HepG2 (cell line): ENCODE results near the gene TFB1M. TPM values are rescaled to one million over a fixed set of nuclear protein-coding genes. Genes with fewer than 3 reads are reported as not detected.

Source experiments
- ATM ChIP-seq: fragments of 450-650 bp; IDR thresholded peaks from 2 replicates; pipeline ENCODE4 v1.7.1; 2017; ENCODE audit warnings: mild to moderate bottlenecking, borderline replicate concordance
- E2F5 ChIP-seq: sonication (generic); formaldehyde crosslinking; conservative IDR thresholded peaks from 2 replicates; pipeline ENCODE4 v1.4.0; 2020; ENCODE audit warnings: missing genetic modification reagents
- ETV5 ChIP-seq: IDR thresholded peaks from 2 replicates; pipeline ENCODE4 v1.6.1; 2018; ENCODE audit warnings: missing biosample characterization, missing genetic modification reagents, inconsistent platforms, borderline replicate concordance
- ETV6 ChIP-seq: sonication (generic); formaldehyde crosslinking; conservative IDR thresholded peaks from 2 replicates; pipeline ENCODE4 v1.4.0; 2020; ENCODE audit warnings: missing genetic modification reagents
- HDAC2 ChIP-seq: sonication (generic); formaldehyde crosslinking; IDR thresholded peaks from 2 replicates; pipeline ENCODE4 v1.4.0; 2020; ENCODE audit warnings: missing genetic modification reagents
- HMGA1 ChIP-seq: sonication (generic); formaldehyde crosslinking; conservative IDR thresholded peaks from 2 replicates; pipeline ENCODE4 v1.4.0; 2020; ENCODE audit warnings: missing genetic modification reagents
- MXD1 ChIP-seq: sonication (generic); formaldehyde crosslinking; IDR thresholded peaks from 2 replicates; pipeline ENCODE4 v1.4.0; 2020; ENCODE audit warnings: mild to moderate bottlenecking, missing genetic modification reagents
- POLR2AphosphoS5 ChIP-seq: IDR thresholded peaks from 2 replicates; pipeline ENCODE4 v1.6.1; 2012; ENCODE audit warnings: low read depth, low read length
- RFX3 ChIP-seq: IDR thresholded peaks from 2 replicates; pipeline ENCODE4 v1.6.1; 2016; ENCODE audit warnings: missing biosample characterization, missing genetic modification reagents
- SOX13 ChIP-seq, 3 experiments: fragments of 450-650 bp in 1 of 3; sonication (generic) in 1 of 3; formaldehyde crosslinking in 1 of 3; IDR thresholded peaks in 2 of 3; conservative IDR thresholded peaks in 1 of 3; 2 replicates each; pipeline versions ENCODE4 v1.5.0 to v1.6.1; 2016 to 2020; ENCODE audit warnings: antibody characterized with exemption in 1 of 3, mild to moderate bottlenecking in 1 of 3, missing compliant biosample characterization in 1 of 3, missing genetic modification reagents in 1 of 3, moderate library complexity in 1 of 3
- ZGPAT ChIP-seq: IDR thresholded peaks from 2 replicates; pipeline ENCODE4 v1.6.1; 2016; ENCODE audit warnings: mild to moderate bottlenecking
- ZHX2 ChIP-seq, 2 experiments: sonication (generic) in 1 of 2; formaldehyde crosslinking in 1 of 2; IDR thresholded peaks; 2 replicates each; pipeline versions ENCODE4 v1.6.1 to v1.9.0; 2014 to 2022; ENCODE audit warnings: antibody characterized with exemption in 1 of 2, borderline replicate concordance in 1 of 2, inconsistent platforms in 1 of 2, low read depth in 1 of 2, missing genetic modification reagents in 1 of 2
- ZNF17 ChIP-seq: sonication (generic); formaldehyde crosslinking; IDR thresholded peaks from 2 replicates; pipeline ENCODE4 v1.5.0; 2020; ENCODE audit warnings: mild to moderate bottlenecking, missing genetic modification reagents
- ZNF496 ChIP-seq: sonication (generic); formaldehyde crosslinking; IDR thresholded peaks from 2 replicates; pipeline ENCODE4 v1.8.1; 2023; ENCODE audit warnings: mild to moderate bottlenecking, moderate library complexity, missing genetic modification reagents; ENCODE audit not compliant: insufficient replicate concordance
- ZNF790 ChIP-seq: sonication (generic); formaldehyde crosslinking; IDR thresholded peaks from 2 replicates; pipeline ENCODE4 v1.8.0; 2022; ENCODE audit warnings: missing genetic modification reagents, mild to moderate bottlenecking, borderline replicate concordance
- polyA plus RNA-seq, 8 experiments: library from polyadenylated mRNA; depleted of rRNA in 3 of 8; stranded (reverse) in 7 of 8; unstranded in 1 of 8; fragments of >200 nt; fragmentation: Illumina TruSeq in 4 of 8; extraction: Trizol in 4 of 8; gene quantifications; 2 replicates each; pipeline versions ENCODE4 v1.2.1 to v1.2.3, GENCODE V29; 2011 to 2016; ENCODE audit warnings: low read depth in 4 of 8, missing spikeins in 1 of 8, mixed read lengths in 1 of 8; ENCODE audit not compliant: insufficient read depth in 1 of 8
- total RNA-seq, 5 experiments: library from RNA; depleted of rRNA; stranded (reverse); fragments of >200 nt; fragmentation: Illumina TruSeq; extraction: Trizol; gene quantifications; 2 replicates each; pipeline ENCODE4 v1.2.3, GENCODE V29; 2016; ENCODE audit warnings: low read depth in 1 of 5
- TF ChIP-seq, protein P1 (sequence below): sonication (generic); formaldehyde crosslinking; IDR thresholded peaks from 2 replicates; pipeline ENCODE4 v1.8.0; 2022; ENCODE audit warnings: mild to moderate bottlenecking, missing genetic modification reagents, moderate library complexity

The TFB1M gene
- total and polyA plus RNA-seq, 2 of the 13 experiments (the other 11 are each of a cell fraction or from before 2014, with no cell fraction given): 91.4 to 122 TPM

GRCh38 chr6:155328539-155329459 lies 14.5 kb upstream of the TFB1M start (continued):
- TF ChIP-seq ZGPAT (CRISPR knock-in tag): peak; percentile 92; the same call in 1 of the 2 replicates
- TF ChIP-seq ETV6 (CRISPR knock-in tag): 0 out of 2 replicates have a peak, but pooled peaks have one; percentile 38
- TF ChIP-seq RFX3: peak; percentile 68
- TF ChIP-seq MXD1 (CRISPR knock-in tag): no peak
- TF ChIP-seq ZNF17 (CRISPR knock-in tag): 0 out of 2 replicates have a peak, but pooled peaks have one; percentile 7
- TF ChIP-seq POLR2AphosphoS5: peak; percentile 95
- TF ChIP-seq E2F5 (CRISPR knock-in tag): peak; percentile 47; the same call in 1 of the 2 replicates
- TF ChIP-seq ATM: no peak
- TF ChIP-seq ZNF496 (CRISPR knock-in tag): no peak
- peak; percentile 99 for TF ChIP-seq SOX13 (IDR thresholded peaks at IDR 0.05)
- TF ChIP-seq SOX13 (CRISPR knock-in tag; conservative IDR thresholded peaks at IDR 0.05 in 1 of 2, IDR thresholded peaks at IDR 0.05 in 1 of 2): peak in 1 of 2 experiments; percentile 98; a peak in 3 of 4 replicates
- 0 out of 2 replicates have a peak, but pooled peaks have one; percentile 50 for TF ChIP-seq ZNF790 (CRISPR knock-in tag)
- peak; percentile 78 for TF ChIP-seq HDAC2 (CRISPR knock-in tag)
- peak; percentile 68 for TF ChIP-seq ETV5 (CRISPR knock-in tag)
- TF ChIP-seq, protein P1, sequence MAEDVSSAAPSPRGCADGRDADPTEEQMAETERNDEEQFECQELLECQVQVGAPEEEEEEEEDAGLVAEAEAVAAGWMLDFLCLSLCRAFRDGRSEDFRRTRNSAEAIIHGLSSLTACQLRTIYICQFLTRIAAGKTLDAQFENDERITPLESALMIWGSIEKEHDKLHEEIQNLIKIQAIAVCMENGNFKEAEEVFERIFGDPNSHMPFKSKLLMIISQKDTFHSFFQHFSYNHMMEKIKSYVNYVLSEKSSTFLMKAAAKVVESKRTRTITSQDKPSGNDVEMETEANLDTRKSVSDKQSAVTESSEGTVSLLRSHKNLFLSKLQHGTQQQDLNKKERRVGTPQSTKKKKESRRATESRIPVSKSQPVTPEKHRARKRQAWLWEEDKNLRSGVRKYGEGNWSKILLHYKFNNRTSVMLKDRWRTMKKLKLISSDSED (CRISPR knock-in tag): no peak
- no peak for TF ChIP-seq ZHX2 (IDR thresholded peaks at IDR 0.05; ENCODE audit: low read depth)
- peak; percentile 8; the same call in 1 of the 2 replicates for TF ChIP-seq ZHX2 (CRISPR knock-in tag; IDR thresholded peaks at IDR 0.05; ENCODE audit: borderline replicate concordance)
- TF ChIP-seq HMGA1 (CRISPR knock-in tag): no peak
